Stimulated activated CD4-positive, alpha-beta T cell treated with anti-CD3 and anti-CD28 coated beads, Interleukin-1b, Interleukin-23, amount 100 ng/mL, for 48 hours (primary cell): ENCODE data around the gene TCHP.
"Not testable (repeated sequence)": the region's sequence is repeated elsewhere in the genome, so short reads cannot be mapped to it uniquely, and the experiment has no call there.

Experiments used
- DNase-seq: peaks from one replicate; pipeline ENCODE4 v3.0.0-alpha.2; 2020

The TCHP gene

GRCh38 chr12:109880043-109880931 is 19.8 kb upstream of the TCHP start, which contains the start of gene GLTP:
TSS of gene GLTP (minus strand) at chr12:109880541. CDS start at chr12:109880374, 167 bp downstream.
- peak; percentile 85 for DNase-seq

- DNase-seq = no peak
Observed at GRCh38 chr12:109880938-109881337, 19.1 kb upstream of the TCHP start.

- DNase-seq = no peak
Observed at GRCh38 chr12:109881752-109882151, 18.3 kb upstream of the TCHP start.

- no peak for DNase-seq
Observed at GRCh38 chr12:109883461-109883860, 16.6 kb upstream of the TCHP start.

GRCh38 chr12:109885616-109886015 is 14.5 kb upstream of the TCHP start:
- DNase-seq = no peak

GRCh38 chr12:109888179-109889020 is 11.7 kb upstream of the TCHP start:
- peak; percentile 52 for DNase-seq

- DNase-seq = no peak
Observed at GRCh38 chr12:109890620-109891170, 9.4 kb upstream of the TCHP start.

- DNase-seq = not testable (repeated sequence)
Observed at GRCh38 chr12:109891731-109892130, 8.3 kb upstream of the TCHP start.

GRCh38 chr12:109892165-109892715 is 7.8 kb upstream of the TCHP start:
- DNase-seq = no peak

GRCh38 chr12:109892748-109893147 is 7.3 kb upstream of the TCHP start:
- no peak for DNase-seq

- DNase-seq = no peak
Observed at GRCh38 chr12:109893261-109893995, 6.6 kb upstream of the TCHP start.

GRCh38 chr12:109894939-109895338 is 5.1 kb upstream of the TCHP start:
- no peak for DNase-seq

GRCh38 chr12:109896188-109896587 is 3.9 kb upstream of the TCHP start:
- DNase-seq = no peak

GRCh38 chr12:109897029-109897428 is 3.0 kb upstream of the TCHP start:
- no peak for DNase-seq

GRCh38 chr12:109899345-109899744 is 729 bp upstream of the TCHP start:
- DNase-seq = not testable (repeated sequence)

GRCh38 chr12:109900752-109901580 is 892 bp downstream of the TCHP start:
- DNase-seq = no peak

- no peak for DNase-seq
Observed at GRCh38 chr12:109902891-109903418, 2.9 kb downstream of the TCHP start.

- no peak for DNase-seq
Observed at GRCh38 chr12:109905301-109905700, 5.2 kb downstream of the TCHP start.

- DNase-seq = no peak
Observed at GRCh38 chr12:109910254-109910968, 10.3 kb downstream of the TCHP start.

- peak; percentile 46 for DNase-seq
Observed at GRCh38 chr12:109910969-109911348, 10.9 kb downstream of the TCHP start.
